SU-DHL-6 (cell line): ENCODE results near the gene XYLT2.

Source experiments
- H2AFZ ChIP-seq: fragments of 200-600 bp; sonication (generic); 2 replicates; pipeline ENCODE4 v1.6.1; 2014; ENCODE audit warnings: low read depth, mild to moderate bottlenecking, moderate library complexity, mixed read lengths, antibody characterized with exemption, low read length; ENCODE audit not compliant: severe bottlenecking
- H3F3A ChIP-seq: fragments of 200-600 bp; shearing (Covaris generic); 2 replicates; pipeline ENCODE4 v1.6.0; 2016; ENCODE audit warnings: antibody characterized with exemption, mild to moderate bottlenecking; ENCODE audit not compliant: insufficient read depth
- H3K27ac ChIP-seq: fragments of 200-600 bp; sonication (generic); 2 replicates; pipeline ENCODE4 v1.5.1; 2016; ENCODE audit warnings: low read depth, mild to moderate bottlenecking, low read length, moderate library complexity, mixed read lengths
- H3K27me3 ChIP-seq: fragments of 200-600 bp; sonication (generic), shearing (Covaris generic); 2 replicates; pipeline ENCODE4 v1.6.0; 2014; ENCODE audit warnings: mild to moderate bottlenecking, low read length
- H3K36me3 ChIP-seq: fragments of 200-600 bp; sonication (generic); 2 replicates; pipeline ENCODE4 v1.6.1; 2014; ENCODE audit warnings: mild to moderate bottlenecking, low read length, mixed read lengths
- H3K4me2 ChIP-seq: fragments of 300-600, 200-600 bp; shearing (Covaris generic), sonication (generic); 2 replicates; pipeline ENCODE4 v1.6.0; 2014; ENCODE audit warnings: low read length, low read depth, mild to moderate bottlenecking; ENCODE audit not compliant: poor library complexity, severe bottlenecking
- H3K4me3 ChIP-seq: fragments of 200-600 bp; sonication (generic); 2 replicates; pipeline ENCODE4 v1.5.1; 2014; ENCODE audit warnings: antibody characterized with exemption, low read length, mild to moderate bottlenecking, mixed read lengths; ENCODE audit not compliant: insufficient read depth, poor library complexity, severe bottlenecking
- H3K79me2 ChIP-seq: fragments of 200-600 bp; sonication (generic); 2 replicates; pipeline ENCODE4 v1.6.1; 2014; ENCODE audit warnings: mild to moderate bottlenecking, low read length, moderate library complexity; ENCODE audit not compliant: insufficient read depth
- H3K9ac ChIP-seq: fragments of 200-600 bp; sonication (generic); 2 replicates; pipeline ENCODE4 v1.7.0; 2014; ENCODE audit warnings: mild to moderate bottlenecking, low read length
- H3K9me2 ChIP-seq: fragments of 200-600 bp; sonication (generic); replicated peaks from 2 replicates; pipeline ENCODE4 v1.6.1; 2014; ENCODE audit warnings: low read length; ENCODE audit not compliant: insufficient read depth
- H3K9me3 ChIP-seq: fragments of 200-600 bp; sonication (generic); 2 replicates; pipeline ENCODE4 v1.6.1; 2014; ENCODE audit warnings: low read length, mixed read lengths; ENCODE audit not compliant: insufficient read depth
- H4K20me1 ChIP-seq: fragments of 200-600 bp; sonication (generic); 2 replicates; pipeline ENCODE4 v1.6.1; 2014; ENCODE audit warnings: low read depth, mild to moderate bottlenecking, antibody characterized with exemption, low read length, moderate library complexity, mixed read lengths
- CTCF ChIP-seq: fragments of 200-600 bp; sonication (generic); IDR thresholded peaks from one replicate; pipeline ENCODE4 v1.5.1; 2017; ENCODE audit warnings: antibody characterized with exemption, mild to moderate bottlenecking, low read length, moderate library complexity; ENCODE audit not compliant: insufficient read depth, poor library complexity, severe bottlenecking
- EZH2phosphoT487 ChIP-seq: fragments of 200-600 bp; sonication (generic), shearing (Covaris generic); conservative IDR thresholded peaks from 2 replicates; pipeline ENCODE4 v1.6.1; 2018; ENCODE audit warnings: mild to moderate bottlenecking, antibody characterized with exemption, low read length, moderate library complexity, mixed read lengths

XYLT2 gene

GRCh38 chr17:50345432-50346312 lies at the start of gene XYLT2:
Gene XYLT2, plus strand, starts transcription at chr17:50346126. Its CDS starts 15 bp downstream, at chr17:50346141.
- Histone ChIP-seq H3F3A (no peaks in the 10 kb centered on the region), H2AFZ (peak within 1 kb of the TSS; percentile 94), H3K4me2 (peak within 1 kb of the TSS; percentile 67), H3K27me3 (no peaks in the 10 kb centered on the region), H3K9me2 (no peaks in the 10 kb centered on the region), H4K20me1 (no peaks in the 10 kb centered on the region), H3K36me3 (no peaks in the 10 kb centered on the region), H3K79me2 (0 out of 2 replicates have a peak, but pooled peaks cover 8% of the 10 kb centered on the region), H3K4me3 (peak within 1 kb of the TSS; percentile 73), H3K9me3 (no peaks in the 10 kb centered on the region), H3K9ac (peak within 1 kb of the TSS; percentile 81), H3K27ac (no peak within 1 kb of the TSS)
- TF ChIP-seq CTCF (no peak), EZH2phosphoT487 (no peak)

- H3F3A ChIP-seq: no peaks in the 10 kb centered on the region
- TF ChIP-seq CTCF (peak; percentile 65), EZH2phosphoT487 (no peak)
- no peak overlapping the region for H3K27ac ChIP-seq
- H3K79me2 ChIP-seq: no peaks in the 10 kb centered on the region
- no peak overlapping the region for H2AFZ ChIP-seq
- no peak overlapping the region for H3K4me2 ChIP-seq
- no peaks in the 10 kb centered on the region for H3K36me3 ChIP-seq
- no peaks in the 10 kb centered on the region for H3K27me3 ChIP-seq
- H3K4me3 ChIP-seq: no peak overlapping the region
- H4K20me1 ChIP-seq: no peaks in the 10 kb centered on the region
- no peaks in the 10 kb centered on the region for H3K9me2 ChIP-seq
- no peaks in the 10 kb centered on the region for H3K9me3 ChIP-seq
- no peak overlapping the region for H3K9ac ChIP-seq
Observed at GRCh38 chr17:50297407-50297865, 48.5 kb upstream of the XYLT2 start.

- Histone ChIP-seq H3K79me2 (no peaks in the 10 kb centered on the region), H3F3A (no peaks in the 10 kb centered on the region)
- no peak for TF ChIP-seq CTCF
- TF ChIP-seq EZH2phosphoT487: no peak
Observed at GRCh38 chr17:50298018-50298417, 47.9 kb upstream of the XYLT2 start.

More at GRCh38 chr17:50298018-50298417, 47.9 kb upstream of the XYLT2 start:
- H3K27me3 ChIP-seq: no peaks in the 10 kb centered on the region
- H3K9ac ChIP-seq: no peak overlapping the region
- no peak overlapping the region for H3K4me3 ChIP-seq
- H2AFZ ChIP-seq: no peak overlapping the region
- no peak overlapping the region for H3K27ac ChIP-seq
- no peak overlapping the region for H3K4me2 ChIP-seq
- no peaks in the 10 kb centered on the region for H4K20me1 ChIP-seq
- no peaks in the 10 kb centered on the region for H3K36me3 ChIP-seq
- no peaks in the 10 kb centered on the region for H3K9me3 ChIP-seq
- no peaks in the 10 kb centered on the region for H3K9me2 ChIP-seq
